CD4-positive, alpha-beta T cell treated with Interleukin-6 for 4 hours (primary cell): ENCODE results near the gene SAYSD1.
A peak's percentile ranks its signal among the peaks of the same experiment; 100 is the strongest.

ENCODE experiments used
- DNase-seq: peaks from one replicate; pipeline ENCODE4 v3.0.0-alpha.2; 2020; ENCODE audit warnings: mixed read lengths

SAYSD1 gene

DNA sequence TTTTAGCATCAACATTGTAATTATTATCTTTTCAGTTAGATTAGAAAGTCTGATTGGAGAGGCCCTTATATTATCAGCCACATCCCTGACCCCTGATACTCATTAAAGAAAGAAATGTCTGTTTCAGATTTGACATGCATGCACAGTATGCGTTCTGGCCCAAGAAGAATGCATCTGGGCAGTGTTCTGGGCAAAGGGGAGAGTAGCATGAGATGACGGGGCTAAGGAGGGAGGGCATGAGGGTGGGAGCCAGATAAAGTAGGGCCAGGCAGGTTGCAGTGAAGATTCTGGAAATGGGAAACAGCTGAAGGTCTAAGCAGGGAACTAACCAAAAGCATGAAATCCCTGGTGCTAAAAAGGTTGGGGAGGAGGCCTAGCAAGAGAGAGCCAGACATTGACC lies 7.3 kb downstream of the SAYSD1 start:
- no peak for DNase-seq

DNA sequence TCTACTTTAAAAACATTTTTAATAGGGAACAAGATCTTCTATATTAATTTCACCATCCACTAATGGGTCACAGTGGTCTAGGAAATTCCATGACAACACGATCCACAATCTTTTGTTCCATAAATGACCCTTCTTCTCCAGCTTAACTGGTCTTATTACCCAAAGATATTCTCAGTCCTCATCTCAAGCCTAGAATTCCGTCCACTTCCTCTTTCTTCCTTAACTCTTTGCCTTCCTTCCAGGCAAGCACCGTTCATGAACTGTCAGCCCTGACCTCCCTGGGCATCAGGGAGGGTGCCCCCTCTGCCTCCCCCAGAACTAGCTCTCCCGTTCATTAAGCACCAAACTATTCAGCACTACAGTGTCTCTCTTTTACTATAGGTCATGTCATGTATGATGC lies 8.0 kb downstream of the SAYSD1 start:
- DNase-seq = no peak

DNA sequence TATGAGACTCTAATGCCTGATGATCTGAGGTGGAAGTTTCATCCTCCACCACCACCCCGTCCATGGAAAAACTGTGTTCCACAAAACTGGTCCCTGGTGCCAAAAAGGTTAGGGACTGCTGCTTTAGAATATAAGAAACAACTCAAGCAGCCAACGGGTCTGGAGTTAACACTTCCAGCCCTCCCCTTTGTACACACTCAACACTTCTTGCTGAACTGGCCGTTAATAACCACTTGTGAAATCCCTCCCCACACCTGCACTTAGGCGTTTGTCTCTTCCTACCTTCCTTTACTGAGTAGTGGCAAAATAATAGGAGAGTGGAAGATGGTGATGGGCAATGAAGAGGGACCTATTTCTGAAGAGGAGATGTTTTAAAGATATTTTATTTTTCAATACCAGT lies 10.5 kb downstream of the SAYSD1 start:
- DNase-seq = no peak

DNA sequence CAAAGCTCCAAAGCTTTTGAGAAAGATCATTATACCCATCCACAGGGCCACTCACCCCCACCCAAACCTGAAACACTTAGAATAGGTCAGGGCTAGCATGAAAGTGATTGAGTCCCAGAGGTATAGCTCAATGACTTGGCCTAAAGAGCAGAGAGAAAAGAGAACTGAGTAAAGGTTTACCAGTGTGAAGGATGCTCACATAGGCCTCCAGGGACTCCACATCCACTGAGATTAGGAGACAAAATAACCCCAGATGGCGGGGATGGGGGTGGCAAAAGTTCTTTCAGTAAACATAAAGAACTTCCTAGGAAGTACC lies 12.2 kb downstream of the SAYSD1 start:
- no peak for DNase-seq

DNA sequence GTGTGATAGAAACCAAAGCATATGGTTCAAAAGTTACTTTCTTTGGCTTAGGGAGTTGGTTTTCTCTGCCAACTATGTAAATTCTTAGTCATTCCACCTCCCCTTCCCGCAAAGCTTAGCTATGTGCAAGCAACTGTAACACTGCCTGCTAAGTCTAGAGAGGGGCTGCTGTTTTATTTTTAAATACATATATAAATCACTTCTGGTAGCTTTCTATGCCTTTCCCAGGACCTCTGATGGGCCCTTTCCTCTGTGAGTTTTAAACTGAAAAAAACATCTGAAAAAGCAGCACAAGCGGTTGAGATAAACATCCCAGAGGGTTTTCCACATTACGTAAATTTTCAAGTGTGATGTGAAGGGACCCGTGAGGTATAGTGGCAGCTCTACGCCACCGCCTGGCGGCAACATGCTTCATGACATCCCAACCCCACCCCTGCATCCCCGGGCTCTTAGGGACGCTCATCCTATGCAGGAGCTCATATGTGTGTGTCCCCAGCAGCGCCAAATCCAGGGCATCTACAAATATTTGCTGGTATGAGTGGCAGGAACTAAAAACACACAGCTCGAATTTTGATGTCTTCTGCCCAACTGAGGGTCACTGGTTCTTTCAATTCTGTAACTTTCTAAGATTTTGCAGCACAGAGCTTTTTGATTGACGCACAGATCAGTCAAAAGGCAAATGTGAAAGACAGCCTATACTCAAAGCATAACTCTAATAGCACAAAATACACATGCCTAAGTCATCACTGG lies 12.7 kb downstream of the SAYSD1 start:
- peak; percentile 32 for DNase-seq

DNA sequence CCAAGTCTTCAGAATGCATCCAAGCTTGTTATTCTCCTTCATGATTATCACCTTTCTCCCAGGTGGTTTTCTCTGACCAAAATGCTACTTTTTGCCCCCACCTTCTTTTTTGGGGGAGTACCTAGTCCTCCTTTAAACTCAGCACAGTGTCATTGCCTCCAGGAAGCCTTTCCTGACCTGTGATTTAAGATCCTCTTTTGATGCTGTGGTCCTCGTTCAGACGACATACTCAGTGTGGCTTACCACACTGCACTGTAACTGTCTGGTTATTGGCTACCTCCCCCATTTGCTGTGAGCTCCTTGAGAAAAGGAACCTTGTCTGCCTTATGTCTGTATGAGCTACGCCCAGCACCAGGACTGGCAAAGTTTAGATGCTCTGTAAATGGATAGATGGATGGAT lies 14.6 kb downstream of the SAYSD1 start:
- no peak for DNase-seq

DNA sequence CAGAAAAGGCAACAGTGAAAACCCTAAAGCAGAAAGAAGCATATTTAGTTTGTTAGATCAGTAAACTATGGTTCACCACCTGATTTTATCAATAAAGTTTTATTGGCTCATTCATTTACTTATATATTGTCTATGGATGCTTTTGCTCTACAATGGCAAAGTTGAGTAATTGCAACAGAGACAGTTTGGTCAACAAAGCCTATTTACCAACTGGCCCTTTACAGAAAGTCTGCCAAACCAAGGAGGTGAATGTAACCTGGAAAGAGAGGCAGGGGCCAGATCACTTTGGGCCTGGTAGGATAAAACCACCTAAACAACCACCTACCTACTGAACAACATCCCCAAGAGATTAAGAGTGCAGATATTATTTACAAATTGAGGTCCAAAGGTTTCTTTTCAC lies 19.4 kb downstream of the SAYSD1 start:
- no peak for DNase-seq

DNA sequence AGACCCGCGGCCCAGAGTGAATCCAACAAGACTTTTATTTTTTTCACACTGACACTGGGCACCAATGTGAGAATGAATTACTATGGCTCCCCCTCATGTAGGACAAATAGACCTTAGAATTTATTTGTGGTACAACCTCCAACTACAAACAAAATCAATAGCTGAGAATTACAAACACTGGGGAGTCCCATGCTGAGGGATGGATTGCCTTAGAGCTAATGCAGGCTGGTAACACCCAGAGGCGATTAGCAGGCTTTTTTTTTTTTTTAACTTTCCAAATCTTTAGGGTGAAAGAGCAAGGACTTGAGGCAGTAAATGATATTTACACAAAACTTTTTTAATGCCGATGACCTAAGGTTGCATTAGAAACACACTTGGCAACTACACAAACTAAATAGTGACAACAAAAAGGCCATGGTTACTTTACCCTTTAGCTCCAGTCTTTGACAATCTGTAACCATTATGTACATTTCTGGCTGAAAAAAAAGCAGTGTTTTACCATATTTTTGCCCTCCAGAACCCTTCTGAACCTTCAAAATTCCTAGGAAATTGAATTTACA lies 21.8 kb downstream of the SAYSD1 start:
- DNase-seq = no peak

DNA sequence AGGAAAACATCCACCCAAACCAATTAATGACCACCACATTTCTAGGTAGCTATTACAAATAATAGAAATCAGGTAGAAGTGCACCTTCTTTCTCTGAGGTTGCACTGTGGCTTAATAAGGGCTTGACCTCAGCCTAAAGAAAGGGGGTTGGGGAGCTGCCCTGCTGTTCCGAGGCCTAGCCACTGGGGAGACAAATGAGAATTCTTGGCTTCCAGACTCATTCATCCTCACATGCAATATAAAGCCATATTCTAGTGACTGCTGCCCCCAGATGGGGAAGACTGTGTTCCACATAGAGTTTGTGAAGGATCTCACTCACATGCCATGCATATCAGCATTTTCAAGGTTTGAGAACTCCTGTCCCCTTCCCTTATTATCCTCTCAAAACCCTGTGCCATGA lies 22.9 kb downstream of the SAYSD1 start:
- DNase-seq = no peak

DNA sequence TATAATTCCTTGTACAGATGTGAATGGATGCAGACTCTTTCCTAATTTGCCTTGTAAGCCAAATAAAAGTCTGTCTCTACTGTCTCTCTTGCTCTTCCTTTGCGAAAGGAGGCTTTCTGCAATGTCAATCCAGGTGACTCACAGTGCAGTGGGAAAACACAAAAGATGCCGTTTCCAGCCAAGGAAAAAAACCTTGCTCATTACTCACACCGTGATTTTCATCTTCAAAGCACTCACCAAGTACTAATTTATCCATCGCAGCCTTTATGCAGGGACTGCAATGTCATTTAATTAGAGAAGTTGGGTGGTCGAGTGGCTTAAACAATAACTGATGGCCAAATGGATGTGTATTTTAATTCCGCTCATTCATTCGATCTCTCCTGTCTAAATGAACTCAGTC lies 23.8 kb downstream of the SAYSD1 start:
- DNase-seq = no peak

DNA sequence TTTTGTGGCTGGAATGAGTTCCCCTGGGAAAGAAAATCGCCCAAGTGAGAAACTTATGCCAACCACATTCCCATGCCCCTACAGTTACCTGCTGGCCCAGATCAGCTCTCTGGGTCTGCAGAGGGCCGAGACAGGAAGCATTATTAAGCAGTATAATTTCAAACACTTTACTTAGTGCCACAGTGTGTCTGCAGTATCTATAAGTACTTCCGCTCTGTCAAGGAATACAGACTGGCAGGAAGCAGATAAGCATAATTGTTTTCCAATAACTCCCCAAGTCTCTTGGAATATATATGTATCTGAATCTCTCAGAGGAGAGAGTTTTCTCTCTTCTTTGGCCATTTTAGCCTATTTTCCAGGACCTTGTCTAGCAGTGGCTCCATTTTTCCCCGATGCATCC lies 24.9 kb downstream of the SAYSD1 start:
- DNase-seq = no peak

DNA sequence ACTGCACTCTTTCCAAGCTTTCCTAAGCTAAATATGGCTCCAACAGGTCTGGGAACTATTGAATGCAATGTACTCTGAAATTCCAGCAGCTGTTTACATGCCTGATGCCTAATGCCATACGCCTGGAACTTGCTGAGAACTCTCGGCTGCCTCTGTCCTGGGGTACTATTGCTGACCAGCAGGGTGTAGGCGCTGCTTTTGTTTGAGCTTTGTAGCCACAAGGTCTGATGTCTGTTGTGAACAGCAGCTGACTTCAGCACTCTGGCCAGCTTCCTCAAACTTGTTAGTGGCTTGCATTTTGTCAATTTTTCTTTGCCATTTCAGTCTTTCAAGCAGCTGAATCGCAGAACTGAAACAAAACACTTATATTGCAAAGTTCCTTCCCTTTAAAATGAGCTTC lies 26.7 kb downstream of the SAYSD1 start:
- DNase-seq = peak; percentile 6

DNA sequence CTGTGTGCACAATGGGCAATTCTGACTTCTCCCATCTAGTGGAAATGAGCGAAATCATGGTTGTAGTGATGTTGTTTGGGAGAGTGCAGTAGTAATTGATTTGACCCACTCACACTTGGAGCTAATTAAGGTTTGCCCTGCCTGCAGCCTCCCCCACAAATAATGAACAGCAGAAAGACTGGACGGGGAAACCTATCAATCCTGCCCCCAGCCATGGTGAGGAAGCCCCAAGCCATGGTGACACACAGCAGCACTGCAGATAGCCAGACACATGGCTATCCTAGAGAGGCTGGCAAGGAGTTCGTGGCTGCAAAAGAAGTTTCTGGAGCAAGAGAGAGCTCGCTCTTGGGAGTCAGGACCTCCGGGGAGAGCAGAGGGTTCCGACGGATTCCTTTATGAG lies 27.8 kb downstream of the SAYSD1 start:
- no peak for DNase-seq

DNA sequence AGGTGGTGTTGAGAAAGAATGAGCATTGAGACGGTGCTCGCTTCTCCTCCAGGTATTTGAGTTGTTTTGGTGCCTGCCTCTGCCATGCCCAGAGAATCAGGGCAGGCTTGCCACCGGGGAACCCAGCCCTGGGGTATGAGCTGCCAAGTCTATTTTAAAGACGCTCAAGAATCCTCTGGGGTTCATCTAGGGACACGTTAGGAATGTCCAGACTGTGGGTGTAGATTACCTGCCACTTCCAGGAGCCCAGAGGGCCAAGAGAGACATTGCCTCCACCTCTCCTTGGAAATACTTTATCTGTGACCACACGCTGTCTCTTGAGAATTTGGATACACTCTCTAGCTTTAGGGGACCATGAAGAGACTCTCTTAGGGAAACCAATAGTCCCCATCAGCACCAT lies 28.3 kb downstream of the SAYSD1 start:
- no peak for DNase-seq

DNA sequence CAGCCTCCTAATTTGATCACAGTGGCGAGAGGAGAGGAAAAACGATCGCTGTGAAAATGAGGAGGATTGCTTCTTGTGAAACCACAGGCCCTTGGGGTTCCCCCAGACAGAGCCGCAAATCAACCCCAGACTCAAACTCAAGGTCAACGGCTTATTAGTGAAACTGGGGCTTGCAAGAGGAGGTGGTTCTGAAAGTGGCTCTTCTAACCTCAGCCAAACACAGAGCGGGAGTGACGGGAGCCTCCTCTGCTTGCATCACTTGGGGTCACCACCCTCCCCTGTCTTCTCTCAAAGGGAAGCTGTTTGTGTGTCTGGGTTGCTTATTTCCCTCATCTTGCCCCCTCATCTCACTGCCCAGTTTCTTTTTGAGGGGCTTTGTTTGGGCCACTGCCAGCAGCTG lies 28.7 kb downstream of the SAYSD1 start:
- no peak for DNase-seq

DNA sequence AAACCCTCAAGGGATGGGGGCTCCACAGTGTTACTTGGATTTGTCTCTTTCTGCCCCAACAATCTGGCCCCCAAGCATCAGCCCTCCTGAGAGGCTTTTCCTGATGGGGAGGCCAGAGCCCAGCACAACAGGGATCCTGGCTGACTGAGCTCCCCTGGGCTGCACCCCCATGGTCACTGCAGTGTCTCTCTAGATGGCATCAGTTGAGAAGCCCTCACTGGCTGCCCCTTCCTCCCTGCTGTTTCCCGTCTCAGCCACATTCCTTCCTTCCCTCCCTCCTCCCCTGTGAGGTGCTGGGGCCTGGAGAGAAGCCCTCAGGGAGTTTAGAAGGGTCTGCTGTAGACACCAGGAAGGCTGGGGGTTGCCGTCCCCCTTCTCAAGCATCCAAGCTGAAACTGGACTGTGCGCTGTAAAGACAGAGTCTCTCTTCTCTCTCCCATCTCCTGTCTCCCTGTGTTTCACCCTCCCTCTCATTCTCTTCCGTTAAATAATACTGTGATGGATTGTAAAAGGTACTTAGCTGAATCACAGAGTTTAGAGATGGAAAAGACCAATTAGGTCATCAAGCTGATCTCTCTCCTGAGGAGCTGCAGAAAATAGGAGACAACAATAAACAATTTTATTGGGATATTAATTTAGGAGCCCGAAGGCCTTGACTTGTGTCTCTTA lies 29.7 kb downstream of the SAYSD1 start:
- DNase-seq = no peak

DNA sequence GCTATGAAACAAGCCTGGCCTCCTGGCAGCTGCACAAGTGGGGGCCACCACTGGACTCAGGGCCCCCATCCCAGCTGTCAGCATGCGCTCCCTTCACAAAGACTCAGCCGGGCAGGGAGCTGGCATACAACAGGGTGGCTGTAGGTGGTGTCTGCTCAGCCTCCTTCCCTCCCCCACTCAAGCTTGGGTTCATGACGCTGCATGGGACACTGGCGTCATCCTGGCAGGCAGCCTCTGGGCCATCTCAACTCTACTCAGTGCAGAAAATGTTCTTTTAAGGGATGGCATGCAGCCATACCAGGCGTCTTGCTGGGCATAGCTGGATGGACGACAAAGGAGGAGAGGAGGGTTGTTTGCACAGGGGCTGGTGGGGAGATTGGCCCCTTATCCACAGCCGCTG lies 30.5 kb downstream of the SAYSD1 start:
- no peak for DNase-seq

DNA sequence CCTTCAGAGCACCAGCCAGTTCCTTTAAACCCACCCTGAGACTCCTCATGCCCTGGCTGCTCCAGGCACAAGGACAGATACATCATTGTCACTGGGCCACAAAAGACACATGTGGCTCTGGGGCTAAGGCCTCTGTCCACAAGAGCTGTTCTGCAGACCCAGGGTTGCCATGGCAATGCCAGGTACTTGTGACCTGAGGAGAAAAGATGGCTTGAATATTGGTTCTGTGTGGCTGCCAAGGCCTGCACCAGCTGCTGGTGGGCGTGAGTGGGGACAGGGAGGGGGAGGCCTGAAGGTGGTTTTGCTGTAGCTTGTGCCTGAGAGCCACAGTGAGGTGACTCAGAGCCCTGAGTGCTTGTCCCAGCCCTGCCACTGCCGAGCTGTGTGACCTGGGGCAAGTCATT lies 31.8 kb downstream of the SAYSD1 start:
- no peak for DNase-seq

DNA sequence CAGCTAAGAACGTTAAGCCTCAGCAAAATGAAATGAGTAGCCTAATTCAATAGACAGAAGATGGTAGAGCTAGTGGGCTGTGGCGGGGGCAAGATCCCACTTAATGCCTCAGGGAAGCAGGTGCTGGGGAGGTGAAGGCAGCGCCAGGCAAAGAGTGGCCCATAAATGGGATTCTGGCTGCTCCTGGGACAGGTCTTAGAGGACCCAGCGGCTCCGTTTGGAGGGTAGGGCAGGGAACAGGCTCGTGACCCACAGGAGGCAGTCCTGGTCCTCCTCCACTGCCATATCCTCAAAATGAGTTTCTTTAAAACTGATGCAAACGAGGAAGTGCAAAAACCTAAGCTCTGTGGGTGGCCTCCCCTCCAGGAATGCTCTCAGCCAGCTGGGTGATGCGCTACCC lies 32.7 kb downstream of the SAYSD1 start:
- DNase-seq = no peak

DNA sequence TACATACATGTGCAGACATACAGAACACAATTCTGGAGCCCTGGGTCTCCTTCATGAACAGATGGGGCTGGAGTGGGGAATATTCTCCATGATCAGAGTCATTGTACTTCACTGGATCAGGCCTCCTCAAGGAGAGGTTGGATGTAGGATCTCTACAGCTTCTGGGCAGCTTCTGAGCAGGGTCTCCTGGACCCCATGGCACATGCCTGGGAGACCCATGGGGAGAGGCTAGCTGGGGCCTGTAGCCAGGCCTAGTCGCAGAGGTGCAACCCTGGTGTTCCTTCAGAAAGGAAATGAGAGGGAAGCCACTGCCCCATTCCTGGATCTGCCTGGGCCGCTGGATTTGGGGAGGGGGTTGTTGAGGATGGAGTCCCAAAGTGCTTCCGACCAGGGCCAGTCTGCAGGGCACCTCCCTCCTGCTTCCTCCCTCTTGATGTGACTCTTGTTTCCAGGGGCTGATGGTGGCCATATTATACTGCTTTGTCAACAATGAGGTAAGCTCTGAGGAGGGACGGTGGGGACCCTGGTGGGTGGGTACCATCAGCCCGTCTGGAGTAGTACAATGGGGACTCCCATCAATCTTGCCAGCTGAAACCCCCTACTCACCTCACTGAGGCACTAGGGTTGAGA lies 34.6 kb downstream of the SAYSD1 start:
- no peak for DNase-seq

DNA sequence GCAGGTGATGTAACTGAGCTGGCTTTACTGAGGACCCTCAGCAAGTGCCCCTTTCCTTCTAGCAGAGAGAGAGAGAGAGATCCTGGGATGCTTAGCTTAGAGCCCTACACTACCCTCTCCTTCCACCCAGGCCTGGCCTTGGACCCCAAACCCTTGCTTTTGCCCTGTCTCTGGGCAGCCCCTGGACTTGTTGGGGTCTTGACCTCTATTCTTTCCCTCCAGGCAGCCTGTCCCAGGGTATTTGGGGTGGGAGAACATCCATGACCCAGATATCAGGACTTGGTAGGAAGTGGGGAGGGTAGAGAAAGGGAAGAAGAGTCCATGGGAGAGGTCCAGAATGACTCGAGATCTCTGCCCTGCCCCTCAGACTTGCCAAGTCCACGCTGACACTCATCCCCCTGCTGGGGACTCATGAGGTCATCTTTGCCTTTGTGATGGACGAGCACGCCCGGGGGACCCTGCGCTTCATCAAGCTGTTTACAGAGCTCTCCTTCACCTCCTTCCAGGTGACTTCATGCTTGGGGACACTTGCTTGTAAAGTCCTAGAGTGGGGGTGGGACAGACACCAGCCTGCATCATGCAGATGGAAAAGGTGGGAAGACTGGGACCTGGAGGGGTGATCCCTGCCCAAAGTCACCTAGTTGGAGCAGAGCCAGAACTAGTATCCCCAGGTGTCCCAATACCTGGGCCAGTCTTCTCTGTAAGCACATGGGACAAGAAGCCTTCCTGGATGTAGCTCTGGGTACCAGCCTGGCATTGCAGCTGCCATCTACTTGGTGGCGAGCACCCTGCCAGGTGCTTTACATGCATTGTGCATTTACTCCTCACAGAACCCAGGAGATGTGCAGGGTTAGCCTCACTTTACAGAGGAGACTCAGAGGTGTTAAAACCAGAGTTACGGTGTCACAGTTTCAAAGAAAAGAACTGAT lies 35.5 kb downstream of the SAYSD1 start:
- no peak for DNase-seq

DNA sequence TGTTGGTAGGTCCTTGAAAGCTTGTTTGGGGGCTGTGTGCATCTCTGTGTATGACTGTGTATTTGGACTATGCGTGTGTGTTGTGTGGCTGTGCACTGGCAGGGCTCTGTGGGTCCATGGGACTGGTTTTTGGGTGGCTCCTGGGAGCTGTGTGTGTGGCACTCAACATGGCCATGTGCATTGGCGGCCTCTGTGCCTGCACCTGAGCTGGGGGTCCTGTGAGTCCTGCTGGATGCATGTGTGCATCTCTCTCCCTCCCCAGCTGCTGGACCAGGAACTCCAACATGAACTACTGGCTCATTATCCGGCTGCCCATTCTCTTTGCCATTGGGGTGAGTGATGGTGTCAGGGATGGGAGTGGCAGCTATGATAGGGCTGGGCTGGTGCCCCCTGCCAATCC lies 36.3 kb downstream of the SAYSD1 start:
- no peak for DNase-seq
